SK-N-MC (cell line): Measurements from ENCODE around the gene NPTX1.

Experiments
- EZH2 ChIP-seq: fragments of 200-600 bp; sonication (generic); IDR thresholded peaks from one replicate; pipeline ENCODE4 v1.6.1; 2017; ENCODE audit warnings: antibody characterized with exemption
- FOXP2 ChIP-seq: optimal IDR thresholded peaks from 2 replicates; pipeline ENCODE3; 2011; ENCODE audit warnings: mild to moderate bottlenecking, moderate library complexity; ENCODE audit not compliant: insufficient read depth; ENCODE audit errors: extremely low read length, control extremely low read depth
- POLR2AphosphoS5 ChIP-seq: IDR thresholded peaks from 2 replicates; pipeline ENCODE4 v1.6.1; 2012; ENCODE audit warnings: mild to moderate bottlenecking, low read depth, low read length, borderline replicate concordance

- TF ChIP-seq EZH2, result no peak
- TF ChIP-seq POLR2AphosphoS5, result no peak
- TF ChIP-seq FOXP2, result no peak
These were observed 27.0 kb downstream of the NPTX1 start for GRCh38 chr17:80449194-80449929.
